ENCODE results near the gene DBH.
"Not testable (repeated sequence)": the region's sequence is repeated elsewhere in the genome, so short reads cannot be mapped to it uniquely, and the experiment has no call there.

Gene DBH

DNA sequence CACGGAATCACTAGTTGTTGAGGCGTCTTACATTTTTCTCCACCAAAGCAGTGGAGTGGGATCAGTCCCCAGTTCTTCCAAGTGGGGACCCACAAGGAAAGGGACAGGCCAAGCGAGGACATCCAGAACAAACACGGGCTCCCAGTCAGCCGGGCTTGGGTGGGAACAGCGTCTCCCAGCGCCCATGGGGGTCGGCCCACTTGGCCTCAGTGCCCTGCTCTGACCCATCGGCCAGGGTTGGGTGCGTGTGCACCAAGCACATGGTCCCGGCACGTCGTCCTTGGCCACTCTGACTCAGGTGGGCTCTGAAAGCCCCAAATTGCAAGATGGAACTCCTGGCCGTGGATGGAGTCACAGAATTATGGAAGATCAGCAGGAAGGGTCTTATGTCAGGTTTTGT, 37.9 kb downstream of the DBH start:
- TF ChIP-seq, protein P1, sequence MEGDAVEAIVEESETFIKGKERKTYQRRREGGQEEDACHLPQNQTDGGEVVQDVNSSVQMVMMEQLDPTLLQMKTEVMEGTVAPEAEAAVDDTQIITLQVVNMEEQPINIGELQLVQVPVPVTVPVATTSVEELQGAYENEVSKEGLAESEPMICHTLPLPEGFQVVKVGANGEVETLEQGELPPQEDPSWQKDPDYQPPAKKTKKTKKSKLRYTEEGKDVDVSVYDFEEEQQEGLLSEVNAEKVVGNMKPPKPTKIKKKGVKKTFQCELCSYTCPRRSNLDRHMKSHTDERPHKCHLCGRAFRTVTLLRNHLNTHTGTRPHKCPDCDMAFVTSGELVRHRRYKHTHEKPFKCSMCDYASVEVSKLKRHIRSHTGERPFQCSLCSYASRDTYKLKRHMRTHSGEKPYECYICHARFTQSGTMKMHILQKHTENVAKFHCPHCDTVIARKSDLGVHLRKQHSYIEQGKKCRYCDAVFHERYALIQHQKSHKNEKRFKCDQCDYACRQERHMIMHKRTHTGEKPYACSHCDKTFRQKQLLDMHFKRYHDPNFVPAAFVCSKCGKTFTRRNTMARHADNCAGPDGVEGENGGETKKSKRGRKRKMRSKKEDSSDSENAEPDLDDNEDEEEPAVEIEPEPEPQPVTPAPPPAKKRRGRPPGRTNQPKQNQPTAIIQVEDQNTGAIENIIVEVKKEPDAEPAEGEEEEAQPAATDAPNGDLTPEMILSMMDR (IDR thresholded peaks at IDR 0.05; ENCODE audit: insufficient read depth, low read length), result no peak
- H3K27me3 ChIP-seq (ENCODE audit: insufficient read depth, poor library complexity, severe bottlenecking), result no peaks in the 10 kb centered on the region
- no peak overlapping the region for H3K27ac ChIP-seq (replicated peaks)
- DNase-seq (ENCODE audit: low read depth in 1 of 2, low spot score in 1 of 2), result no peak
- no peak overlapping the region for H3K4me3 ChIP-seq (replicated peaks; ENCODE audit: insufficient read depth, low read length)

- DNase-seq (ENCODE audit: low read depth in 1 of 2, low spot score in 1 of 2); H3K27ac ChIP-seq (replicated peaks); H3K4me3 ChIP-seq (replicated peaks; ENCODE audit: insufficient read depth, low read length); H3K27me3 ChIP-seq (ENCODE audit: insufficient read depth, poor library complexity, severe bottlenecking): not testable (repeated sequence)
Measured at GRCh38 chr9:133675796-133676195, 39.6 kb downstream of the DBH start.

DNA sequence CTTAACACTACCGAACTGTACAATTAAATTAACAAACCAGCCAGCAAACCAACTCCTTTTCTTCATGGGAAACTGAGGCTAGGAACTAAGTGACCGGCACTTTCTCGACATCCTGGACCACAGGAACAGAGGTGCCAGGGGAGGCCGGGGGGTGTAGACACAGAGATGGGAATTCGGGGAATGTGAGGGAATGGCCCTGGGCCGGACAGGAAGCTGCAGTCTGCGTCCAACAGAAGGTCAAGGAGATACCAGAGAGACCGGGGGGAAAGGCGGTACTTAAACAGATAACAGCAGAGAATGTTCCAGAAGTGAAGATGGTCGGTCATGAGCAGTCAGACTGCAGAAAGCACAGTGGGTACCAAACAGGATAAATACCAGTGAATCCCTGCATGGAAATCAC, 40.3 kb downstream of the DBH start:
- no peak for DNase-seq (ENCODE audit: low read depth in 1 of 2, low spot score in 1 of 2)
- TF ChIP-seq, protein P2, sequence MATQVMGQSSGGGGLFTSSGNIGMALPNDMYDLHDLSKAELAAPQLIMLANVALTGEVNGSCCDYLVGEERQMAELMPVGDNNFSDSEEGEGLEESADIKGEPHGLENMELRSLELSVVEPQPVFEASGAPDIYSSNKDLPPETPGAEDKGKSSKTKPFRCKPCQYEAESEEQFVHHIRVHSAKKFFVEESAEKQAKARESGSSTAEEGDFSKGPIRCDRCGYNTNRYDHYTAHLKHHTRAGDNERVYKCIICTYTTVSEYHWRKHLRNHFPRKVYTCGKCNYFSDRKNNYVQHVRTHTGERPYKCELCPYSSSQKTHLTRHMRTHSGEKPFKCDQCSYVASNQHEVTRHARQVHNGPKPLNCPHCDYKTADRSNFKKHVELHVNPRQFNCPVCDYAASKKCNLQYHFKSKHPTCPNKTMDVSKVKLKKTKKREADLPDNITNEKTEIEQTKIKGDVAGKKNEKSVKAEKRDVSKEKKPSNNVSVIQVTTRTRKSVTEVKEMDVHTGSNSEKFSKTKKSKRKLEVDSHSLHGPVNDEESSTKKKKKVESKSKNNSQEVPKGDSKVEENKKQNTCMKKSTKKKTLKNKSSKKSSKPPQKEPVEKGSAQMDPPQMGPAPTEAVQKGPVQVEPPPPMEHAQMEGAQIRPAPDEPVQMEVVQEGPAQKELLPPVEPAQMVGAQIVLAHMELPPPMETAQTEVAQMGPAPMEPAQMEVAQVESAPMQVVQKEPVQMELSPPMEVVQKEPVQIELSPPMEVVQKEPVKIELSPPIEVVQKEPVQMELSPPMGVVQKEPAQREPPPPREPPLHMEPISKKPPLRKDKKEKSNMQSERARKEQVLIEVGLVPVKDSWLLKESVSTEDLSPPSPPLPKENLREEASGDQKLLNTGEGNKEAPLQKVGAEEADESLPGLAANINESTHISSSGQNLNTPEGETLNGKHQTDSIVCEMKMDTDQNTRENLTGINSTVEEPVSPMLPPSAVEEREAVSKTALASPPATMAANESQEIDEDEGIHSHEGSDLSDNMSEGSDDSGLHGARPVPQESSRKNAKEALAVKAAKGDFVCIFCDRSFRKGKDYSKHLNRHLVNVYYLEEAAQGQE (IDR thresholded peaks at IDR 0.05; ENCODE audit: insufficient replicate concordance, low read depth), result no peak
- TF ChIP-seq, protein P1 (IDR thresholded peaks at IDR 0.05; ENCODE audit: insufficient read depth, low read length), result no peak
- no peak for TF ChIP-seq POLR2AphosphoS5 (IDR thresholded peaks at IDR 0.05; ENCODE audit: low read depth)
- no peak for TF ChIP-seq SPI1 (IDR thresholded peaks at IDR 0.05; ENCODE audit: borderline replicate concordance, low read depth)
- no peak for TF ChIP-seq GABPA (IDR thresholded peaks at IDR 0.05; ENCODE audit: low read depth)
- H3K27me3 ChIP-seq (ENCODE audit: insufficient read depth, poor library complexity, severe bottlenecking), result no peaks in the 10 kb centered on the region
- H3K4me3 ChIP-seq (replicated peaks; ENCODE audit: insufficient read depth, low read length), result no peak overlapping the region
- no peak overlapping the region for H3K27ac ChIP-seq (replicated peaks)

GRCh38 chr9:133677126-133678010, 41.2 kb downstream of the DBH start:
- Histone ChIP-seq H3K27me3 (ENCODE audit: insufficient read depth, poor library complexity, severe bottlenecking) (no peaks in the 10 kb centered on the region), H3K4me3 (replicated peaks; ENCODE audit: insufficient read depth, low read length) (no peak overlapping the region), H3K27ac (replicated peaks) (no peak overlapping the region)
- no peak for DNase-seq (ENCODE audit: low read depth in 1 of 2, low spot score in 1 of 2)
- TF ChIP-seq SPI1 (IDR thresholded peaks at IDR 0.05; ENCODE audit: borderline replicate concordance, low read depth) (no peak), POLR2AphosphoS5 (IDR thresholded peaks at IDR 0.05; ENCODE audit: low read depth) (no peak), GABPA (IDR thresholded peaks at IDR 0.05; ENCODE audit: low read depth) (no peak)
- TF ChIP-seq, protein P2 (IDR thresholded peaks at IDR 0.05; ENCODE audit: insufficient replicate concordance, low read depth), result no peak
- TF ChIP-seq, protein P1 (IDR thresholded peaks at IDR 0.05; ENCODE audit: insufficient read depth, low read length), result no peak
